Superior temporal gyrus (tissue), 1 donor: ENCODE data around the gene APOM.

Experiments used
- DNase-seq: peaks from one replicate; pipeline ENCODE4 v3.0.0-alpha.2; 2016; ENCODE audit errors: extremely low spot score

APOM gene

DNA sequence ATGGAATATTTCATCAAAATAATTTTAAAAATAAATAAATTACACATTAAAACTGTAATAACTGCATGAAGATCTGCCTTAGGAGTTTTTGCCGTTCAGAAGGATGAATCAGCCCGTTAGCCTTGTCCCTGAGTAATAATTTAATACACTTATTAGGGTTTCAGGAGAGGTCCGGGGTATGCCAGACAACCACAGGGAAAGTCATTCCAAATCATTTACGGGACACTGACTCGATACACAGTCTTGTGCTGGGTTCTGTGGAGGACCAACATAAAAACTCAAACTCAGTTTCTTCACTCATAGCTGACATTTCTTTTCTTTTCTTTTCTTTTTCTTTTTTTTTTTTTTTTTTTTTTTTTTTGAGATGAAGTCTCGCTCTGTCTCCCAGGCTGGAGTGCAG is 50.2 kb downstream of the APOM start:
- no peak for DNase-seq

DNA sequence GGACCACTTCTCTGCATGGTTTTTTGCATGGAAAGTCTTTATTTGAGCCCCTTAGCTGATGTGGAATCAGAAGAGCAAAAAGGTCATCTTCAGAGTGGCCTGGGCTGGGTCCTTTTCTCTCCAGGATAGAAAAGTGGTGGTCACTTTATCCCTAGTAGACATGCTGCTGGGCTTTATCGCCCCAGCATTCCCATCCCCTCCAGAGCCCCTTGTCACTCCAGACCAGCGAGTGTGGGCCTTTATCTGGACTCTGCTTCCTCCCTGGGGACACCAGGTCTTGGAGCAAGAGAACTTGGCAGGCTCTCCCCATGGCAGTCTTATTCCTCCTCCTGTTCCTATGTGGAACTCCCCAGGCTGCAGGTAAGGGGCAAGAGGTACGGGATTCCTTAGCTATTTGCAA is 50.9 kb downstream of the APOM start, which contains the start of gene LY6G6F:
Gene LY6G6F (plus strand): TSS at position 268 of the 400 bp plus-strand sequence. CDS start 41 bp downstream, at position 309.
- no peak for DNase-seq

DNA sequence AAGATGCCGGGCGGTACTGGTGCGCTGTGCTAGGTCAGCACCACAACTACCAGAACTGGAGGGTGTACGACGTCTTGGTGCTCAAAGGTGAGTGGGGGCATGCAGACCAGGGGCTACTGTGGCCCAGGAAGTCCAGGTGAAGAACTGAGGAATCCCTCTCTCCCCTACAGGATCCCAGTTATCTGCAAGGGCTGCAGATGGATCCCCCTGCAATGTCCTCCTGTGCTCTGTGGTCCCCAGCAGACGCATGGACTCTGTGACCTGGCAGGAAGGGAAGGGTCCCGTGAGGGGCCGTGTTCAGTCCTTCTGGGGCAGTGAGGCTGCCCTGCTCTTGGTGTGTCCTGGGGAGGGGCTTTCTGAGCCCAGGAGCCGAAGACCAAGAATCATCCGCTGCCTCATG is 52.0 kb downstream of the APOM start:
- no peak for DNase-seq
